ENCODE results near the gene PPTC7. TPM values are rescaled to one million over a fixed set of nuclear protein-coding genes. Genes with fewer than 3 reads are reported as not detected.
A peak's percentile ranks its signal among the peaks of the same experiment; 100 is the strongest.

The PPTC7 gene
- total and polyA plus RNA-seq, 8 donors, result 13.3 to 24.2 (median 15.1) TPM

GRCh38 chr12:110540048-110540447 is 43.1 kb downstream of the PPTC7 start:
- no peak for DNase-seq
- intact Hi-C loops (cut with DNase I), result no loop called here

GRCh38 chr12:110538869-110539622 is 44.1 kb downstream of the PPTC7 start:
- peak; percentile 15 for ATAC-seq
- Histone ChIP-seq H3K4me3 (no peak overlapping the region), H3K9me3 (no peaks in the 10 kb centered on the region), H3K4me1 (peaks cover 13 to 31% of the 10 kb centered on the region in 2 donors), H3K36me3 (peaks cover 0 to 61% of the 10 kb centered on the region in 2 donors), H3K27ac (no peak overlapping the region), H3K27me3 (no peaks in the 10 kb centered on the region)
- DNase-seq, result no peak
- intact Hi-C loops (cut with DNase I), result no loop called here
- no peak for TF ChIP-seq CTCF (IDR thresholded peaks at IDR 0.05)

More at GRCh38 chr12:110540048-110540447, 43.1 kb downstream of the PPTC7 start:
- Histone ChIP-seq H3K4me3 (no peak overlapping the region), H3K4me1 (peaks cover 16 to 38% of the 10 kb centered on the region in 2 donors), H3K27ac (no peak overlapping the region), H3K27me3 (no peaks in the 10 kb centered on the region), H3K36me3 (peaks cover 0 to 71% of the 10 kb centered on the region in 2 donors), H3K9me3 (no peaks in the 10 kb centered on the region)
- no peak for TF ChIP-seq CTCF (IDR thresholded peaks at IDR 0.05)
- no peak for ATAC-seq

- intact Hi-C loops (cut with DNase I), result no loop called here
- H3K36me3 ChIP-seq, result peaks cover 0 to 67% of the 10 kb centered on the region in 2 donors
These were observed 45.3 kb downstream of the PPTC7 start for GRCh38 chr12:110537605-110538409.

GRCh38 chr12:110536834-110537604 is 46.1 kb downstream of the PPTC7 start:
- ATAC-seq (peak; percentile 11), DNase-seq (no peak)
- H3K27ac ChIP-seq, result peak overlapping the region in 1 of 2 donors; percentile 37
- H3K27me3 ChIP-seq, result no peaks in the 10 kb centered on the region
- H3K4me1 ChIP-seq, result peaks cover 0 to 20% of the 10 kb centered on the region in 2 donors
- no peak for TF ChIP-seq CTCF (IDR thresholded peaks at IDR 0.05)
- H3K36me3 ChIP-seq, result peaks cover 0 to 68% of the 10 kb centered on the region in 2 donors
- no peaks in the 10 kb centered on the region for H3K9me3 ChIP-seq
- intact Hi-C loops (cut with DNase I), result no loop called here
- no peak overlapping the region for H3K4me3 ChIP-seq

More at GRCh38 chr12:110537605-110538409, 45.3 kb downstream of the PPTC7 start:
- Histone ChIP-seq H3K27ac (peak overlapping the region in 1 of 2 donors; percentile 37), H3K27me3 (no peaks in the 10 kb centered on the region), H3K4me1 (peaks cover 3 to 23% of the 10 kb centered on the region in 2 donors), H3K4me3 (no peak overlapping the region), H3K9me3 (no peaks in the 10 kb centered on the region)
- peak; percentile 72 for ATAC-seq
- no peak for DNase-seq
- TF ChIP-seq CTCF (IDR thresholded peaks at IDR 0.05), result no peak
